ENCODE data around the gene DCANP1.

DNA sequence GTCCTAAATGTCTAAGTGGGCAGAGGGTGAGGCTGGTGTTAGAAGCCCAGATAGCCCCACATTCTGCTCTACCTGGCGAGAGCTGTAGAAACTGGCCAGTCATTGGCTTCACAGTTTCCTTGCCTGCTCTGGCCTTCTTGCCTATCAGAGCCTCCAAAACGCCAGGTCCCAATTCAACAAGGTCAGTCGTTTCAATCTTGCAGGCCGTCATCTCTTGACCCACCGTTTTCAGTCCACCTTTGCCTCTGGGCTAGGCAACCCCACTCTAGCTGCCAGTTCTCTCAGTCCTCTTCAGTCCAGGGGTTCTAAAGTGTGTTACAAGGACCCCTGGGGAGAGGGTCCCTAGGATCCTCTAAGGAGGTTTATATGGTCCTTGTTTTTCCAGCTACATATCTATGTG, 25.0 kb upstream of the DCANP1 start:
- TF ChIP-seq CTCF (IDR thresholded peaks at IDR 0.05) (no peak), POLR2A (IDR thresholded peaks at IDR 0.05) (no peak)

All from heart left ventricle (tissue), 13 donors.